SIG-M5 (cell line): ENCODE measurements around the gene GALNT9.
"Not testable (repeated sequence)": the region's sequence is repeated elsewhere in the genome, so short reads cannot be mapped to it uniquely, and the experiment has no call there.

Experiments
- DNase-seq: peaks from one replicate; lab custom pipeline; 2025; lab: John Stamatoyannopoulos, UW

Gene GALNT9

GRCh38 chr12:132279184-132279889, 50.1 kb downstream of the GALNT9 start:
- no peak for DNase-seq

- no peak for DNase-seq
Measured at GRCh38 chr12:132278401-132279183, 50.8 kb downstream of the GALNT9 start.

GRCh38 chr12:132277949-132278348, 51.4 kb downstream of the GALNT9 start:
- DNase-seq: no peak

GRCh38 chr12:132277374-132277941, 51.9 kb downstream of the GALNT9 start:
- DNase-seq: no peak

- no peak for DNase-seq
Measured at GRCh38 chr12:132276827-132277373, 52.5 kb downstream of the GALNT9 start.

- DNase-seq: no peak
Measured at GRCh38 chr12:132276066-132276826, 53.1 kb downstream of the GALNT9 start.

GRCh38 chr12:132275631-132276030, 53.8 kb downstream of the GALNT9 start:
- DNase-seq: no peak

- no peak for DNase-seq
Measured at GRCh38 chr12:132275110-132275531, 54.3 kb downstream of the GALNT9 start.

- no peak for DNase-seq
Measured at GRCh38 chr12:132273992-132274334, 55.4 kb downstream of the GALNT9 start.

GRCh38 chr12:132272711-132273110, 56.7 kb downstream of the GALNT9 start:
- DNase-seq: no peak

GRCh38 chr12:132271755-132272092, 57.7 kb downstream of the GALNT9 start:
- no peak for DNase-seq

GRCh38 chr12:132270969-132271754, 58.2 kb downstream of the GALNT9 start:
- DNase-seq: no peak

GRCh38 chr12:132270516-132270915, 58.9 kb downstream of the GALNT9 start:
- DNase-seq: no peak

GRCh38 chr12:132269271-132269968, 60.0 kb downstream of the GALNT9 start:
- no peak for DNase-seq

GRCh38 chr12:132268674-132269073, 60.7 kb downstream of the GALNT9 start:
- no peak for DNase-seq

- no peak for DNase-seq
Measured at GRCh38 chr12:132267873-132268272, 61.5 kb downstream of the GALNT9 start.

GRCh38 chr12:132266802-132267201, 62.6 kb downstream of the GALNT9 start:
- DNase-seq: no peak

GRCh38 chr12:132266370-132266769, 63.0 kb downstream of the GALNT9 start:
- no peak for DNase-seq

GRCh38 chr12:132265822-132266221, 63.6 kb downstream of the GALNT9 start:
- DNase-seq: not testable (repeated sequence)

- DNase-seq: no peak
Measured at GRCh38 chr12:132265056-132265800, 64.2 kb downstream of the GALNT9 start.
